ENCODE data around the gene ADAMTSL1.

DNA sequence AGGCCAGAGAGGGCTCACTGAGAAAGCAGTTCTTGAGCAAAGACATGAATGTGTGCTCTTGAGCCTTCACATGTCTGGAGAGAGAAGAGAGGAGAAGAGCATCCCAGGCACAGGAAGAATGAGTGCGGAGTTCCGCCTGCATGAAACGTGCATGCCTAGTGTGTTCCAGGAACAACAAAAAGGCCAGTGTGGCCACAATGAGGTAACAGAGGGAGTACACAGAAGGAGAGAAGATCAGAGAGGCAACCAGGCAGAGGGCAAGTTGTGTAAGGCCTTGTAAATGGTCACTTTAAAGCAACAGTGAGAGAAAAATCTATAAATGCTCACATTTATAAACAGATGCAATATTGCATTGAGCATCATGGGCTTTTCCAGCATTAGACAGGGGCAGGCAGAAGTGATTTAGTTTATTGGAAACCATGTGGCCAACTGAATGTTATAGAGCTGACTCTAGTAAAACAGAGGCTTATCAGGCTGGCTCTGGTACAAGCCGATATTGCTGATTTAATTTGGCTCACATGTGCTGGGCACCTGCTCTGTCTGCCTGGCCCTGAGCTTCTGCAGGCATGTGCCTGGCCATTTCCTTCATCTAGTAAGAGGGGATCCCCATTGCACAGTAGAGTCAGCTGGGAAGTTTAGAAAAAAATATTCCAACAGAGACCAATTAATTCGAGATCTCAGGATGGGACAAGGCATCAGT lies 373.8 kb downstream of the ADAMTSL1 start:
- TF ChIP-seq CTCF (conservative IDR thresholded peaks at IDR 0.05; ENCODE audit: low read length): no peak
- TF ChIP-seq EZH2phosphoT487 (IDR thresholded peaks at IDR 0.05; ENCODE audit: borderline replicate concordance): no peak
